ENCODE data around the gene SH3GL2. TPM values are rescaled to one million over a fixed set of nuclear protein-coding genes. Genes with fewer than 3 reads are reported as not detected.

SH3GL2 gene
- total and polyA plus RNA-seq, 9 of the 15 experiments (the other 6 are each of a cell fraction or from before 2014, with no cell fraction given): not detected

DNA sequence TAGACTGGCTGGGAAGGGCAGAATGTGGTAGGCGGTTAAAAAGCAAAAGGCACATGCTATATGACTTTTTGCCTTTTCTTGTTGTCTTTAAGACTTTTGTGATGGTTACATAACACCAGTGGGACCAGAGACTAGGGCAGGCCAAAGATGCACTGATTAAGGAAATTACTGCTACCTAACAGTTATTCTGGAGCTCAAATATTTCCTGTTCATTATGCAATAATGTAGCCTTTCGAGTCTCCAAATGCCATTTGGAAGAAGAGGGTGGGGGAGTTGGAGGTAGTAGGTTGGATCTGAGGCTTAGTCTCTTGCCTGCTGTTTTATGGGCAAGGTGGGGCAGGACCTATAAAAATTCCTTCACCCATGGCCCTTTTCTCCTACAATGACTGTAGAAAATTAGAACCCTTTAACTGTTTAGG lies 51.7 kb downstream of the SH3GL2 start:
- DNase-seq (ENCODE audit: extremely low read depth in 1 of 4, low spot score in 3 of 4) (no peak), FAIRE-seq (no peak), ATAC-seq (no peak)
- WGBS (ENCODE audit: insufficient coverage, low coverage, missing lambda C conversion rate): 0% methylated on average over 2 of the region's 2 CpGs
- Histone ChIP-seq H3K36me3 (ENCODE audit: control insufficient read depth, insufficient read depth, low read length) (no peaks in the 10 kb centered on the region), H3K4me3 (no peak overlapping the region), H3K9me3 (replicated peaks; ENCODE audit: control insufficient read depth, insufficient read depth, low read depth, low read length) (no peaks in the 10 kb centered on the region), H4K20me1 (replicated peaks; ENCODE audit: control insufficient read depth, insufficient read depth, low read length) (no peaks in the 10 kb centered on the region), H3K27ac (ENCODE audit: extremely low read depth, low read depth, low read length) (no peak overlapping the region), H3K4me2 (ENCODE audit: insufficient read depth, low read length) (no peak overlapping the region), H3K27me3 (ENCODE audit: control insufficient read depth in 2 of 2, insufficient read depth in 2 of 2, low read length in 2 of 2) (no peaks in the 10 kb centered on the region), H3K9ac (ENCODE audit: insufficient read depth in 1 of 2, low read depth in 2 of 2, low read length in 2 of 2) (no peak overlapping the region), H3K4me1 (replicated peaks in 1 of 2; ENCODE audit: control insufficient read depth in 2 of 2, insufficient read depth in 2 of 2, low read length in 2 of 2) (no peaks in the 10 kb centered on the region), H3K9me1 (ENCODE audit: control insufficient read depth, insufficient read depth, low read length) (no peaks in the 10 kb centered on the region), H3K79me2 (ENCODE audit: control insufficient read depth, insufficient read depth, low read length) (no peaks in the 10 kb centered on the region), H2AFZ (ENCODE audit: low read depth, low read length) (no peak overlapping the region)
- ChIA-PET POLR2A (no interaction called here), CTCF (ENCODE audit: low intra/inter-chr PET ratio) (no interaction called here)
- in situ Hi-C loops (cut with MboI): no loop called here
- intact Hi-C loops (cut with micrococcal nuclease): no loop called here
- BruUV-seq (replicated peaks): no TSS peak
- TF ChIP-seq PRMT5 (CRISPR knock-in tag; IDR thresholded peaks at IDR 0.05) (no peak), KLF6 (CRISPR knock-in tag; IDR thresholded peaks at IDR 0.05; ENCODE audit: borderline replicate concordance) (no peak), TAL1 (IDR thresholded peaks at IDR 0.05) (no peak), ZNF561 (CRISPR knock-in tag; conservative IDR thresholded peaks at IDR 0.05) (no peak), ZNF165 (CRISPR knock-in tag; IDR thresholded peaks at IDR 0.05; ENCODE audit: borderline replicate concordance) (no peak), RNF2 (IDR thresholded peaks at IDR 0.05) (no peak), ATF1 (CRISPR knock-in tag; IDR thresholded peaks at IDR 0.05) (no peak), ATF1 (tag; IDR thresholded peaks at IDR 0.05) (no peak), ZNF253 (CRISPR knock-in tag; conservative IDR thresholded peaks at IDR 0.05) (no peak), MEIS2 (IDR thresholded peaks at IDR 0.05; ENCODE audit: partially characterized antibody) (no peak), ZNF695 (CRISPR knock-in tag; IDR thresholded peaks at IDR 0.05) (no peak), CBFA2T3 (IDR thresholded peaks at IDR 0.05) (no peak)
- TF ChIP-seq, protein P1, sequence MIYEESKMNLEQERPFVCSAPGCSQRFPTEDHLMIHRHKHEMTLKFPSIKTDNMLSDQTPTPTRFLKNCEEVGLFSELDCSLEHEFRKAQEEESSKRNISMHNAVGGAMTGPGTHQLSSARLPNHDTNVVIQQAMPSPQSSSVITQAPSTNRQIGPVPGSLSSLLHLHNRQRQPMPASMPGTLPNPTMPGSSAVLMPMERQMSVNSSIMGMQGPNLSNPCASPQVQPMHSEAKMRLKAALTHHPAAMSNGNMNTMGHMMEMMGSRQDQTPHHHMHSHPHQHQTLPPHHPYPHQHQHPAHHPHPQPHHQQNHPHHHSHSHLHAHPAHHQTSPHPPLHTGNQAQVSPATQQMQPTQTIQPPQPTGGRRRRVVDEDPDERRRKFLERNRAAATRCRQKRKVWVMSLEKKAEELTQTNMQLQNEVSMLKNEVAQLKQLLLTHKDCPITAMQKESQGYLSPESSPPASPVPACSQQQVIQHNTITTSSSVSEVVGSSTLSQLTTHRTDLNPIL (CRISPR knock-in tag; IDR thresholded peaks at IDR 0.05): no peak
- TF ChIP-seq, protein P2, sequence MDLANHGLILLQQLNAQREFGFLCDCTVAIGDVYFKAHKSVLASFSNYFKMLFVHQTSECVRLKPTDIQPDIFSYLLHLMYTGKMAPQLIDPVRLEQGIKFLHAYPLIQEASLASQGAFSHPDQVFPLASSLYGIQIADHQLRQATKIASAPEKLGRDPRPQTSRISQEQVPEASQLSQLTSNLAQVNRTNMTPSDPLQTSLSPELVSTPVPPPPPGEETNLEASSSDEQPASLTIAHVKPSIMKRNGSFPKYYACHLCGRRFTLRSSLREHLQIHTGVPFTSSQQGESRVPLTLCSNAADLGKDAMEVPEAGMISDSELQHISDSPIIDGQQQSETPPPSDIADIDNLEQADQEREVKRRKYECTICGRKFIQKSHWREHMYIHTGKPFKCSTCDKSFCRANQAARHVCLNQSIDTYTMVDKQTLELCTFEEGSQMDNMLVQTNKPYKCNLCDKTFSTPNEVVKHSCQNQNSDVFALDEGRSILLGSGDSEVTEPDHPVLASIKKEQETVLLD (IDR thresholded peaks at IDR 0.05): no peak
